Right lobe of liver (tissue), 4 donors: ENCODE measurements around the gene RIMS1.

ENCODE experiments used
- CTCF ChIP-seq, 4 donors: fragments of 200-600 bp in 3 of 4; fragments of 450-650 bp in 1 of 4; IDR thresholded peaks; one replicate each; pipeline versions ENCODE4 v1.5.1 to v1.8.0; 2016 to 2022; ENCODE audit warnings: antibody characterized with exemption in 4 of 4, mild to moderate bottlenecking in 2 of 4
- POLR2A ChIP-seq: fragments of 450-650 bp; IDR thresholded peaks from one replicate; pipeline ENCODE4 v1.6.1; 2017; ENCODE audit warnings: antibody characterized with exemption, mild to moderate bottlenecking
- donor health status: DM: no; HTN: no; CAD: no.
- donor health status: DM: no; HTN: no; CAD: no.
- donor health status: DM: no; HTN: yes; CAD: no.

DNA sequence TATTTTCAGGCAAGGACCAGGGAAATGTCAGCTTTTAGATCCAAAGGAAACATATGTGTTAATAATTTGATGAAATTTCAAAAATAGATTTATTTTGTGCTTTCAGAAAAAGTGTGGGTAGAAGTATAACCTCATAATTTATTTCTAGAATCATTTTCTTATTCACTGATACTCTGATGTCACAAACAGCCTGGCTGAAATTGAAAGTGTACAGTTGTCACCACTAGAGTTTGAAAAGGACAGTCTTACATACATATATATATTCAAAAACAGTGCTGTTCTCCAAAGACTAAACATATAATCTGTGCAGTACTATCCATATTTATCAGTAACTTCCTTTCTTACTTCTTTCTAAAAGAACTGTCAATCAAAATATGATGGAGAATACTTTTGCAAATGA is 481.1 kb downstream of the RIMS1 start:
- no peak for TF ChIP-seq CTCF (IDR thresholded peaks at IDR 0.05)
- TF ChIP-seq POLR2A: no peak
